Keratinocyte (primary cell): ENCODE measurements around the gene RHCG. TPM values are rescaled to one million over a fixed set of nuclear protein-coding genes. Genes with fewer than 3 reads are reported as not detected.

ENCODE experiments used
- DNase-seq: peaks from one replicate; pipeline ENCODE4 v3.0.0-alpha.2; 2011; ENCODE audit warnings: low read depth, missing footprints, low spot score
- FAIRE-seq: peaks from 2 replicates; lab custom pipeline; 2011; peaks lifted over from hg19 to GRCh38; lab: Jason Lieb, UNC
- H2AFZ ChIP-seq: 2 replicates; pipeline ENCODE4 v1.6.0; 2012; ENCODE audit warnings: low read length, control low read depth, inconsistent platforms; ENCODE audit not compliant: control insufficient read depth
- H3K27ac ChIP-seq: 2 replicates; pipeline ENCODE4 v1.5.1; 2011; ENCODE audit warnings: low read length; ENCODE audit not compliant: control insufficient read depth, insufficient read depth
- H3K27me3 ChIP-seq: 3 replicates; pipeline ENCODE4 v1.6.0; 2011; ENCODE audit warnings: low read length; ENCODE audit not compliant: control insufficient read depth, insufficient read depth; ENCODE audit errors: extremely low read depth
- H3K36me3 ChIP-seq, 2 experiments: 2 replicates in 1 of 2; 3 replicates in 1 of 2; pipeline ENCODE4 v1.5.1; 2011; ENCODE audit warnings: low read length in 2 of 2, mild to moderate bottlenecking in 1 of 2; ENCODE audit not compliant: control insufficient read depth in 2 of 2, insufficient read depth in 2 of 2; ENCODE audit errors: extremely low read depth in 1 of 2
- H3K4me1 ChIP-seq: 3 replicates; pipeline ENCODE4 v1.5.1; 2011; ENCODE audit warnings: low read length; ENCODE audit not compliant: control insufficient read depth, insufficient read depth; ENCODE audit errors: extremely low read depth
- H3K4me2 ChIP-seq: 3 replicates; pipeline ENCODE4 v1.6.0; 2011; ENCODE audit warnings: low read depth, low read length; ENCODE audit not compliant: control insufficient read depth, insufficient read depth; ENCODE audit errors: extremely low read depth
- H3K4me3 ChIP-seq, 3 experiments: fragments of 200-600 bp in 1 of 3; sonication (generic) in 1 of 3; 2 replicates in 2 of 3; 3 replicates in 1 of 3; pipeline ENCODE4 v1.5.1; 2011 to 2016; ENCODE audit warnings: low read length in 3 of 3, mild to moderate bottlenecking in 3 of 3, control low read depth in 2 of 3, inconsistent platforms in 1 of 3, low read depth in 1 of 3, mixed read lengths in 1 of 3, mixed run types in 1 of 3, moderate library complexity in 1 of 3; ENCODE audit not compliant: control insufficient read depth in 2 of 3, insufficient read depth in 2 of 3; ENCODE audit errors: extremely low read depth in 1 of 3
- H3K79me2 ChIP-seq: 2 replicates; pipeline ENCODE4 v1.6.0; 2012; ENCODE audit warnings: low read length; ENCODE audit not compliant: control insufficient read depth, insufficient read depth
- H3K9ac ChIP-seq: 3 replicates; pipeline ENCODE4 v1.6.0; 2011; ENCODE audit warnings: low read length; ENCODE audit not compliant: control insufficient read depth, insufficient read depth; ENCODE audit errors: extremely low read depth
- H3K9me1 ChIP-seq: 3 replicates; pipeline ENCODE4 v1.6.0; 2011; ENCODE audit warnings: low read length; ENCODE audit not compliant: control insufficient read depth, insufficient read depth; ENCODE audit errors: extremely low read depth
- H3K9me3 ChIP-seq: 2 replicates; pipeline ENCODE4 v1.5.1; 2012; ENCODE audit warnings: low read depth, low read length; ENCODE audit not compliant: control insufficient read depth
- H4K20me1 ChIP-seq: 3 replicates; pipeline ENCODE4 v1.6.0; 2011; ENCODE audit warnings: low read length; ENCODE audit not compliant: control insufficient read depth, insufficient read depth; ENCODE audit errors: extremely low read depth
- CTCF ChIP-seq, 3 experiments: IDR thresholded peaks in 1 of 3; conservative IDR thresholded peaks in 1 of 3; optimal IDR thresholded peaks in 1 of 3; 2 replicates in 2 of 3; 3 replicates in 1 of 3; pipeline versions ENCODE3 to v1.5.1; 2011; ENCODE audit warnings: low read length in 3 of 3, mild to moderate bottlenecking in 3 of 3, moderate library complexity in 2 of 3, control low read depth in 1 of 3, inconsistent platforms in 1 of 3; ENCODE audit not compliant: insufficient read depth in 2 of 3; ENCODE audit errors: extremely low read depth in 1 of 3
- EZH2 ChIP-seq: IDR thresholded peaks from one replicate; pipeline ENCODE4 v1.6.1; 2012; ENCODE audit warnings: inconsistent platforms, mild to moderate bottlenecking, low read length, moderate library complexity
- dilution Hi-C: fragments of 300-500 bp; cut with MboI; formaldehyde crosslinking; loops from one replicate; pipeline ENCODE4 v1.7.0; 2020; ENCODE audit warnings: low sequenced_read_pairs; ENCODE audit not compliant: extremely low pct_ligation_motif_present
- polyA plus RNA-seq, 5 experiments: library from polyadenylated mRNA; depleted of rRNA in 3 of 5; stranded (reverse) in 3 of 5; stranded (forward) in 1 of 5; unstranded in 1 of 5; fragments of >200 nt; gene quantifications; 1 replicate in 1 of 5; 2 replicates in 3 of 5; 3 replicates in 1 of 5; pipeline versions ENCODE4 v1.2.1 to v1.2.3, GENCODE V29; 2011 to 2012; ENCODE audit warnings: missing spikeins in 2 of 5, low read depth in 1 of 5, low replicate concordance in 1 of 5

Gene RHCG
- polyA plus RNA-seq, 1 donor (not counting 4 experiments of a cell fraction or from before 2014, with no cell fraction given) = 6.9 TPM

- DNase-seq (no peak), FAIRE-seq (no peak)
- TF ChIP-seq EZH2 = no peak
- TF ChIP-seq CTCF (optimal IDR thresholded peaks at IDR 0.05 in 1 of 3, IDR thresholded peaks at IDR 0.05 in 1 of 3, conservative IDR thresholded peaks at IDR 0.05 in 1 of 3; ENCODE audit: extremely low read depth in 1 of 3, insufficient read depth in 2 of 3, low read length in 3 of 3) = no peak
- Histone ChIP-seq H3K9ac (peak overlapping the region; percentile 9), H3K79me2 (no peaks in the 10 kb centered on the region), H2AFZ (no peak overlapping the region), H3K27ac (peak overlapping the region; percentile 33), H3K9me1 (no peaks in the 10 kb centered on the region), H4K20me1 (no peaks in the 10 kb centered on the region), H3K36me3 (no peaks in the 10 kb centered on the region), H3K27me3 (peaks cover 15% of the 10 kb centered on the region), H3K4me2 (no peak overlapping the region), H3K9me3 (no peaks in the 10 kb centered on the region), H3K4me1 (peaks cover 29% of the 10 kb centered on the region), H3K4me3 (no peak overlapping the region)
- dilution Hi-C loops = no loop called here
Measured at GRCh38 chr15:89498574-89498906, 2.2 kb upstream of the RHCG start.

- DNase-seq = no peak
- dilution Hi-C loops = no loop called here
- Histone ChIP-seq H3K4me1 (peaks cover 20% of the 10 kb centered on the region), H3K79me2 (no peaks in the 10 kb centered on the region), H3K27me3 (peaks cover 15% of the 10 kb centered on the region), H3K4me3 (no peak overlapping the region), H3K36me3 (no peaks in the 10 kb centered on the region), H3K9ac (no peak overlapping the region), H3K27ac (no peak overlapping the region), H3K9me1 (no peaks in the 10 kb centered on the region), H4K20me1 (no peaks in the 10 kb centered on the region), H2AFZ (no peak overlapping the region), H3K9me3 (no peaks in the 10 kb centered on the region), H3K4me2 (no peak overlapping the region)
- FAIRE-seq = no peak
- TF ChIP-seq EZH2 (no peak), CTCF (optimal IDR thresholded peaks at IDR 0.05 in 1 of 3, IDR thresholded peaks at IDR 0.05 in 1 of 3, conservative IDR thresholded peaks at IDR 0.05 in 1 of 3; ENCODE audit: extremely low read depth in 1 of 3, insufficient read depth in 2 of 3, low read length in 3 of 3) (no peak)
Measured at GRCh38 chr15:89497231-89497630, 848 bp upstream of the RHCG start.
